Fibroblast of lung (primary cell): ENCODE results near the gene MACROH2A2.

ENCODE experiments used
- CTCF ChIP-seq, 2 donors: IDR thresholded peaks in 1 of 2; conservative IDR thresholded peaks in 1 of 2; 1 replicate in 1 of 2; 2 replicates in 1 of 2; pipeline ENCODE4 v1.5.1; 2011 to 2012; ENCODE audit warnings: low read length in 2 of 2, control low read depth in 1 of 2, inconsistent platforms in 1 of 2, low read depth in 1 of 2, mild to moderate bottlenecking in 1 of 2
- EZH2 ChIP-seq: IDR thresholded peaks from 2 replicates; pipeline ENCODE4 v1.5.1; 2012; ENCODE audit warnings: low read length, control low read depth, mild to moderate bottlenecking; ENCODE audit errors: missing control alignments

GRCh38 chr10:70092389-70092718 is 39.7 kb downstream of the MACROH2A2 start:
- TF ChIP-seq CTCF (conservative IDR thresholded peaks at IDR 0.05 in 1 of 2, IDR thresholded peaks at IDR 0.05 in 1 of 2; ENCODE audit: low read depth in 1 of 2, low read length in 2 of 2) (no peak), EZH2 (no peak)
